GM23248 (cell line): ENCODE results near the gene SUSD6. TPM values are rescaled to one million over a fixed set of nuclear protein-coding genes. Genes with fewer than 3 reads are reported as not detected.

Experiments
- DNase-seq: peaks from one replicate; pipeline ENCODE4 v3.0.0-alpha.2; 2015
- H2AFZ ChIP-seq: fragments of 200-600 bp; sonication (generic); 2 replicates; pipeline ENCODE4 v1.6.1; 2016; ENCODE audit warnings: antibody characterized with exemption
- H3F3A ChIP-seq: fragments of 200-600 bp; sonication (generic); 2 replicates; pipeline ENCODE4 v1.6.1; 2016; ENCODE audit warnings: mild to moderate bottlenecking, antibody characterized with exemption, mixed run types; ENCODE audit not compliant: insufficient read depth
- H3K27ac ChIP-seq: fragments of 200-600 bp; sonication (generic); 2 replicates; pipeline ENCODE4 v1.5.1; 2016; ENCODE audit warnings: mild to moderate bottlenecking
- H3K27me3 ChIP-seq: fragments of 200-600 bp; sonication (generic); replicated peaks from 2 replicates; pipeline ENCODE4 v1.6.1; 2016; ENCODE audit warnings: mild to moderate bottlenecking; ENCODE audit not compliant: insufficient read depth
- H3K36me3 ChIP-seq: fragments of 200-600 bp; sonication (generic); 2 replicates; pipeline ENCODE4 v1.6.1; 2016; ENCODE audit warnings: low read depth, mild to moderate bottlenecking
- H3K4me1 ChIP-seq: fragments of 200-600 bp; sonication (generic); 2 replicates; pipeline ENCODE4 v1.6.1; 2016; ENCODE audit warnings: mild to moderate bottlenecking; ENCODE audit not compliant: insufficient read depth
- H3K4me2 ChIP-seq: fragments of 200-600 bp; sonication (generic); one replicate; pipeline ENCODE4 v1.6.1; 2016; ENCODE audit warnings: mild to moderate bottlenecking; ENCODE audit not compliant: unreplicated experiment
- H3K4me3 ChIP-seq: fragments of 200-600 bp; sonication (generic); 2 replicates; pipeline ENCODE4 v1.5.1; 2016; ENCODE audit warnings: mild to moderate bottlenecking
- H3K79me2 ChIP-seq: fragments of 200-600 bp; sonication (generic); 2 replicates; pipeline ENCODE4 v1.6.1; 2016; ENCODE audit warnings: mild to moderate bottlenecking; ENCODE audit not compliant: insufficient read depth
- H3K9ac ChIP-seq: fragments of 200-600 bp; sonication (generic); 2 replicates; pipeline ENCODE4 v1.6.1; 2016; ENCODE audit warnings: mild to moderate bottlenecking
- H3K9me2 ChIP-seq: fragments of 200-600 bp; sonication (generic); 2 replicates; pipeline ENCODE4 v1.6.1; 2016; ENCODE audit warnings: mixed run types, mild to moderate bottlenecking, moderate library complexity; ENCODE audit not compliant: insufficient read depth
- H3K9me3 ChIP-seq: fragments of 200-600 bp; sonication (generic); one replicate; pipeline ENCODE4 v1.6.1; 2017; ENCODE audit warnings: low read depth
- H4K20me1 ChIP-seq: fragments of 200-600 bp; sonication (generic); 2 replicates; pipeline ENCODE4 v1.6.0; 2016; ENCODE audit not compliant: insufficient read depth
- EZH2 ChIP-seq: fragments of 200-600 bp; sonication (generic); IDR thresholded peaks from 2 replicates; pipeline ENCODE4 v1.6.1; 2018; ENCODE audit warnings: antibody characterized with exemption, mild to moderate bottlenecking; ENCODE audit not compliant: insufficient read depth, poor library complexity, severe bottlenecking
- EZH2phosphoT487 ChIP-seq: fragments of 200-600 bp; sonication (generic); IDR thresholded peaks from 2 replicates; pipeline ENCODE4 v1.6.1; 2018; ENCODE audit warnings: antibody characterized with exemption, moderate library complexity, mild to moderate bottlenecking, low read depth; ENCODE audit not compliant: insufficient read depth
- WGBS, 2 experiments: methylation state at CpG; one replicate each; pipeline ENCODE4 v1.1.6; 2015 to 2017; ENCODE audit warnings: low lambda C conversion rate in 2 of 2, low coverage in 1 of 2; ENCODE audit errors: missing lambda C conversion rate in 2 of 2; 5-methylcytosine and 5-hydroxymethylcytosine counted together
- in situ Hi-C: fragments of 300-500 bp; cut with MboI; formaldehyde crosslinking; loops from 2 replicates; pipeline ENCODE4 v1.15.0; 2020
- polyA plus RNA-seq: library from polyadenylated mRNA; unstranded; fragments of >200 nt; fragmentation: Nextera tagmentation; extraction: Ambion mirVana; gene quantifications from 2 replicates; pipeline ENCODE4 v1.2.1, GENCODE V29; 2016
- total RNA-seq: library from RNA; depleted of rRNA; stranded (reverse); fragments of >200 nt; shearing (Covaris generic); gene quantifications from 2 replicates; pipeline ENCODE4 v1.2.3, GENCODE V29; 2014

The SUSD6 gene
- total and polyA plus RNA-seq, 2 experiments from 2014 or later, result 12.2 to 24.1 TPM

GRCh38 chr14:69579476-69579875 lies 31.9 kb upstream of the SUSD6 start:
- Histone ChIP-seq H3K4me1 (peaks cover 15% of the 10 kb centered on the region; the same call in 1 of the 2 replicates), H3K9me2 (no peaks in the 10 kb centered on the region), H3K4me2 (no peak overlapping the region), H3K36me3 (no peaks in the 10 kb centered on the region), H3F3A (peaks cover 8% of the 10 kb centered on the region; the same call in 1 of the 2 replicates), H3K27ac (peak overlapping the region; percentile 39), H4K20me1 (no peaks in the 10 kb centered on the region), H2AFZ (0 out of 2 replicates have a peak overlapping the region, but pooled peaks have one; percentile 20), H3K4me3 (no peak overlapping the region), H3K79me2 (no peaks in the 10 kb centered on the region), H3K9me3 (no peaks in the 10 kb centered on the region), H3K9ac (no peak overlapping the region), H3K27me3 (peaks cover 26% of the 10 kb centered on the region)
- TF ChIP-seq EZH2, result no peak
- TF ChIP-seq EZH2phosphoT487, result no peak
- 61 to 67% methylated on average over 2 of the region's 2 CpGs for WGBS, 2 experiments
- no peak for DNase-seq
- in situ Hi-C loops, result loop anchor here (25.0 kb wide), 1 partner anchor 458 kb away; no protein-coding TSS in a partner anchor

GRCh38 chr14:69580009-69580577 lies 31.3 kb upstream of the SUSD6 start:
- Histone ChIP-seq H3F3A (peaks cover 8% of the 10 kb centered on the region; the same call in 1 of the 2 replicates), H3K4me3 (no peak overlapping the region), H3K4me2 (no peak overlapping the region), H3K9me3 (no peaks in the 10 kb centered on the region), H3K36me3 (no peaks in the 10 kb centered on the region), H3K79me2 (no peaks in the 10 kb centered on the region), H3K9me2 (no peaks in the 10 kb centered on the region), H3K9ac (no peak overlapping the region), H3K4me1 (peaks cover 15% of the 10 kb centered on the region; the same call in 1 of the 2 replicates), H2AFZ (0 out of 2 replicates have a peak overlapping the region, but pooled peaks have one; percentile 20), H4K20me1 (no peaks in the 10 kb centered on the region), H3K27me3 (peaks cover 22% of the 10 kb centered on the region; the same call in 1 of the 2 replicates), H3K27ac (peak overlapping the region; percentile 39; the same call in 1 of the 2 replicates)
- in situ Hi-C loops, result loop anchor here (10.0 to 25.0 kb wide), 2 partner anchors 145 to 457 kb away; no protein-coding TSS in a partner anchor
- peak; percentile 96 for DNase-seq
- 19% methylated on average over 7 of the region's 7 CpGs for WGBS, 2 experiments
- no peak for TF ChIP-seq EZH2phosphoT487
- TF ChIP-seq EZH2, result no peak

- Histone ChIP-seq H3K27ac (no peak overlapping the region), H3K4me1 (peaks cover 15% of the 10 kb centered on the region; the same call in 1 of the 2 replicates), H3K36me3 (no peaks in the 10 kb centered on the region), H3K9me2 (no peaks in the 10 kb centered on the region), H3K4me2 (no peak overlapping the region), H3K79me2 (no peaks in the 10 kb centered on the region), H4K20me1 (no peaks in the 10 kb centered on the region), H3F3A (peaks cover 8% of the 10 kb centered on the region; the same call in 1 of the 2 replicates), H3K9me3 (no peaks in the 10 kb centered on the region), H3K9ac (no peak overlapping the region), H3K27me3 (peaks cover 8% of the 10 kb centered on the region; the same call in 1 of the 2 replicates), H3K4me3 (no peak overlapping the region), H2AFZ (no peak overlapping the region)
- DNase-seq, result no peak
- TF ChIP-seq EZH2 (no peak), EZH2phosphoT487 (no peak)
- WGBS, 2 experiments, result 88% methylated on average over 7 of the region's 7 CpGs
- in situ Hi-C loops, result loop anchor here (10.0 to 25.0 kb wide), 2 partner anchors 143 to 456 kb away; no protein-coding TSS in a partner anchor
These were observed 30.0 kb upstream of the SUSD6 start for GRCh38 chr14:69581316-69581935.

- peak; percentile 73 for DNase-seq
These were observed 29.2 kb upstream of the SUSD6 start for GRCh38 chr14:69582212-69582611.

More at GRCh38 chr14:69582212-69582611, 29.2 kb upstream of the SUSD6 start:
- no peak overlapping the region for H3K4me3 ChIP-seq
- H3K79me2 ChIP-seq, result no peaks in the 10 kb centered on the region
- peaks cover 8% of the 10 kb centered on the region; the same call in 1 of the 2 replicates for H3F3A ChIP-seq
- no peak overlapping the region for H3K4me2 ChIP-seq
- H3K9me3 ChIP-seq, result no peaks in the 10 kb centered on the region
- no peak for TF ChIP-seq EZH2phosphoT487
- TF ChIP-seq EZH2, result no peak
- in situ Hi-C loops, result loop anchor here (10.0 to 25.0 kb wide), 2 partner anchors 143 to 455 kb away; no protein-coding TSS in a partner anchor
- H3K27me3 ChIP-seq, result 0 out of 2 replicates have a peak, but pooled peaks cover under 1% of the 10 kb centered on the region
- peaks cover 15% of the 10 kb centered on the region; the same call in 1 of the 2 replicates for H3K4me1 ChIP-seq
- H3K9me2 ChIP-seq, result no peaks in the 10 kb centered on the region
- WGBS, 2 experiments, result 88 to 96% methylated on average over 1 of the region's 1 CpG
- H3K36me3 ChIP-seq, result no peaks in the 10 kb centered on the region
- H3K9ac ChIP-seq, result no peak overlapping the region
- H4K20me1 ChIP-seq, result no peaks in the 10 kb centered on the region
- H2AFZ ChIP-seq, result no peak overlapping the region
- H3K27ac ChIP-seq, result no peak overlapping the region
